PC-3 (cell line): ENCODE results near the gene SRGAP1. TPM values are rescaled to one million over a fixed set of nuclear protein-coding genes. Genes with fewer than 3 reads are reported as not detected.

Source experiments
- ATAC-seq: fragments of 200-7000 bp; cut with Tn5 transposase; 2 replicates; pipeline ENCODE4 v1.9.1; 2020; ENCODE audit warnings: mild to moderate bottlenecking, moderate library complexity
- BruUV-seq: library from RNA; stranded (reverse); fragments of 400-500 nt; replicated peaks from 2 replicates; lab custom pipeline; 2021; lab: Mats Ljungman, UMichigan
- CTCF ChIA-PET: fragments of 300-600 bp; sonication (Branson Sonifier 250); formaldehyde crosslinking; loops from one replicate; lab custom pipeline; 2022; ENCODE audit warnings: antibody characterized with exemption; lab: Charles Lee
- POLR2A ChIA-PET: fragments of 300-600 bp; sonication (Branson Sonifier 250); formaldehyde crosslinking; loops from one replicate; lab custom pipeline; 2022; ENCODE audit warnings: antibody characterized with exemption; ENCODE audit not compliant: unreplicated experiment; lab: Charles Lee
- DNase-seq: peaks from one replicate; pipeline ENCODE4 v3.0.0-alpha.2; 2015
- H2AFZ ChIP-seq: fragments of 300-600 bp; sonication (generic); 2 replicates; pipeline ENCODE4 v1.6.0; 2016; ENCODE audit warnings: antibody characterized with exemption, low read length
- H3F3A ChIP-seq: fragments of 300-600 bp; sonication (generic); one replicate; pipeline ENCODE4 v1.6.0; 2017; ENCODE audit warnings: antibody characterized with exemption, low read length, control low read depth, mild to moderate bottlenecking; ENCODE audit not compliant: unreplicated experiment
- H3K27ac ChIP-seq: fragments of 300-600 bp; sonication (generic); 2 replicates; pipeline ENCODE4 v1.5.1; 2016; ENCODE audit warnings: mild to moderate bottlenecking, low read length
- H3K27me3 ChIP-seq: fragments of 300-600 bp; sonication (generic); 2 replicates; pipeline ENCODE4 v1.6.1; 2016; ENCODE audit warnings: low read length, mixed read lengths
- H3K36me3 ChIP-seq: fragments of 300-600 bp; sonication (generic); 2 replicates; pipeline ENCODE4 v1.6.1; 2016; ENCODE audit warnings: low read depth, mixed run types, low read length, mixed read lengths
- H3K4me1 ChIP-seq: fragments of 300-600 bp; sonication (generic); 2 replicates; pipeline ENCODE4 v1.5.1; 2016; ENCODE audit warnings: low read length; ENCODE audit not compliant: insufficient read depth
- H3K4me2 ChIP-seq: fragments of 300-600 bp; sonication (generic); 2 replicates; pipeline ENCODE4 v1.6.0; 2016; ENCODE audit warnings: low read length
- H3K4me3 ChIP-seq: fragments of 300-600 bp; sonication (generic); 2 replicates; pipeline ENCODE4 v1.5.1; 2016; ENCODE audit warnings: mild to moderate bottlenecking, low read length, mixed read lengths
- H3K79me2 ChIP-seq: fragments of 300-600 bp; sonication (generic); 2 replicates; pipeline ENCODE4 v1.6.1; 2017; ENCODE audit warnings: low read length, mixed read lengths
- H3K9ac ChIP-seq: fragments of 300-600 bp; sonication (generic); 2 replicates; pipeline ENCODE4 v1.6.0; 2016; ENCODE audit warnings: mild to moderate bottlenecking, low read length
- H3K9me2 ChIP-seq: fragments of 300-600 bp; sonication (generic); replicated peaks from 2 replicates; pipeline ENCODE4 v1.6.1; 2016; ENCODE audit warnings: mixed run types, low read length, mixed read lengths
- H3K9me3 ChIP-seq: fragments of 300-600 bp; sonication (generic); 2 replicates; pipeline ENCODE4 v1.6.1; 2016; ENCODE audit warnings: low read length, mixed read lengths
- H4K20me1 ChIP-seq: fragments of 300-600 bp; sonication (generic); 2 replicates; pipeline ENCODE4 v1.6.1; 2016; ENCODE audit warnings: low read length, mixed read lengths
- CTCF ChIP-seq: fragments of 300-600 bp; sonication (generic); conservative IDR thresholded peaks from 2 replicates; pipeline ENCODE4 v1.5.1; 2017; ENCODE audit warnings: antibody characterized with exemption, low read depth, mild to moderate bottlenecking, low read length
- EZH2 ChIP-seq: fragments of 300-600 bp; sonication (generic); IDR thresholded peaks from one replicate; pipeline ENCODE4 v1.6.1; 2017; ENCODE audit warnings: antibody characterized with exemption, mild to moderate bottlenecking, low read length; ENCODE audit not compliant: unreplicated experiment
- EZH2phosphoT487 ChIP-seq: fragments of 300-600 bp; sonication (generic); IDR thresholded peaks from 2 replicates; pipeline ENCODE4 v1.6.1; 2018; ENCODE audit warnings: mild to moderate bottlenecking, antibody characterized with exemption, low read length, borderline replicate concordance
- intact Hi-C: fragments of 100-400 bp; cut with micrococcal nuclease; formaldehyde crosslinking; loops from 2 replicates; pipeline ENCODE4 v1.9.0; 2023
- total RNA-seq: library from RNA; depleted of rRNA; stranded (reverse); fragments of >200 nt; gene quantifications from 2 replicates; pipeline ENCODE4 v1.2.3, GENCODE V29; 2014

Gene SRGAP1
- total RNA-seq, 1 experiment from 2014 or later = 11.0 TPM

DNA sequence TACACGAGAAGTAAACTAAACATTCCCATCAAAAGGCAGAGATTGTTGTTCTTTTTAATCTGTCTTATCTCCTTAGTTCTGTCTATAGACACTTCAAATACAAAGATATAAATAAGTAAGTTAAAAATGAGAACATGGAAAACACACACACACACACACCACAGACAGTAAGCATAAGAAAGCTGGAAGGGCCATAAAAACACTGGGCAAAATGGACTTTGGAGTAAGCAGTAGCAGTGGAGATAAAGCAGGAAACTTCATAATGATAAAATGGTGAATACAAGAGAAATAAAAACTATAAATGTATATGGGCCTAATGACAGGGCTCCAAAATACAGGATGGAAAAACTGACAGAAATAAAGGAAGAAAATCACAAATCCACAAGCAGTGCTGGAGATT lies 345.0 kb downstream of the SRGAP1 start:
- Histone ChIP-seq H3K4me3 (no peak overlapping the region), H3K27ac (no peak overlapping the region), H3K79me2 (no peaks in the 10 kb centered on the region), H3K27me3 (no peaks in the 10 kb centered on the region), H3K9me3 (no peaks in the 10 kb centered on the region), H4K20me1 (no peaks in the 10 kb centered on the region), H3K9me2 (no peaks in the 10 kb centered on the region), H3K9ac (no peak overlapping the region), H2AFZ (no peak overlapping the region), H3K4me2 (no peak overlapping the region), H3F3A (no peaks in the 10 kb centered on the region), H3K4me1 (peaks cover 24% of the 10 kb centered on the region), H3K36me3 (peaks cover 6% of the 10 kb centered on the region; the same call in 1 of the 2 replicates)
- ATAC-seq (no peak), DNase-seq (no peak)
- TF ChIP-seq EZH2phosphoT487 (no peak), CTCF (no peak), EZH2 (no peak)
- CTCF ChIA-PET = no interaction called here
- POLR2A ChIA-PET = interaction anchor here (0.6 to 0.7 kb wide), 2 partner anchors 200 to 320 kb away, joined by 4 read pairs; no protein-coding TSS in a partner anchor
- BruUV-seq = no TSS peak
- intact Hi-C loops = no loop called here

DNA sequence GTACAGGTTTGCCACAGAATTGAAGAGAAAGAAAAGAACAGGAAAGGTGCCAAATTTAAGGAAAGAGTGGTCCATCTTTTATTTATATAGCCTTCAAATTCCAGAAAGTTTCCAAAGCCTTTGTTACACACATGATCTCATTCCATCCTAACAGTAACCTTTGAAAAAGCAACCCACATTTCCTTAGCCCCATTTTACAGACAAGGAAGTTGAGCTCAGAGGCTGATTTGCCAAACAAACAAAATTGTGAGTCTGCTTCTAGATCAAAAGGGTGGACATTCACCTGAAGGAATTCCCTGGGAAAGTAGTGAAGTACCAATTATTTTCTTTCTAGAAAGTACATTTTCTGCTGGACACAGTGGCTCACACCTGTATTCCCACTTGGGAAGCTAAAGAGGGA lies 345.6 kb downstream of the SRGAP1 start:
- H3K4me1 ChIP-seq = peaks cover 24% of the 10 kb centered on the region
- H4K20me1 ChIP-seq = no peaks in the 10 kb centered on the region
- H3K27ac ChIP-seq = no peak overlapping the region
- no peaks in the 10 kb centered on the region for H3F3A ChIP-seq
- H3K9ac ChIP-seq = no peak overlapping the region
- intact Hi-C loops = no loop called here
- peaks cover 6% of the 10 kb centered on the region; the same call in 1 of the 2 replicates for H3K36me3 ChIP-seq
- no peaks in the 10 kb centered on the region for H3K79me2 ChIP-seq
- CTCF ChIA-PET = no interaction called here
- H3K9me3 ChIP-seq = no peaks in the 10 kb centered on the region
- DNase-seq (no peak), ATAC-seq (no peak)
- POLR2A ChIA-PET = interaction anchor here (0.7 kb wide), 1 partner anchor 201 kb away, joined by 4 read pairs; no protein-coding TSS in a partner anchor
- TF ChIP-seq CTCF (no peak), EZH2phosphoT487 (no peak), EZH2 (no peak)
- no peak overlapping the region for H2AFZ ChIP-seq
- H3K27me3 ChIP-seq = no peaks in the 10 kb centered on the region
- BruUV-seq = no TSS peak
- H3K9me2 ChIP-seq = no peaks in the 10 kb centered on the region
- no peak overlapping the region for H3K4me2 ChIP-seq
- no peak overlapping the region for H3K4me3 ChIP-seq

GRCh38 chr12:64192644-64193444 lies 348.3 kb downstream of the SRGAP1 start:
- Histone ChIP-seq H3K9ac (no peak overlapping the region), H3F3A (no peaks in the 10 kb centered on the region), H3K79me2 (no peaks in the 10 kb centered on the region), H3K36me3 (peaks cover 6% of the 10 kb centered on the region; the same call in 1 of the 2 replicates), H3K4me1 (peaks cover 9% of the 10 kb centered on the region), H4K20me1 (no peaks in the 10 kb centered on the region), H2AFZ (no peak overlapping the region), H3K9me3 (no peaks in the 10 kb centered on the region), H3K27me3 (no peaks in the 10 kb centered on the region), H3K4me3 (no peak overlapping the region), H3K9me2 (no peaks in the 10 kb centered on the region), H3K4me2 (no peak overlapping the region), H3K27ac (no peak overlapping the region)
- BruUV-seq = no TSS peak
- ChIA-PET POLR2A (no interaction called here), CTCF (no interaction called here)
- no peak for DNase-seq
- no peak for ATAC-seq
- no peak for TF ChIP-seq CTCF
- TF ChIP-seq EZH2 = no peak
- TF ChIP-seq EZH2phosphoT487 = no peak
- intact Hi-C loops = no loop called here
